Loucy (cell line): ENCODE results near the gene BORCS6.
"Not testable (repeated sequence)": the region's sequence is repeated elsewhere in the genome, so short reads cannot be mapped to it uniquely, and the experiment has no call there.

ENCODE experiments used
- H2AFZ ChIP-seq: fragments of 200-600 bp; sonication (generic); 2 replicates; pipeline ENCODE4 v1.6.0; 2016; ENCODE audit warnings: antibody characterized with exemption, mild to moderate bottlenecking, low read length, moderate library complexity
- H3F3A ChIP-seq: fragments of 200-600 bp; 2 replicates; pipeline ENCODE4 v1.6.0; 2016; ENCODE audit warnings: antibody characterized with exemption, low read depth, mild to moderate bottlenecking
- H3K27me3 ChIP-seq: fragments of 200-600 bp; sonication (generic); 2 replicates; pipeline ENCODE4 v1.6.1; 2014; ENCODE audit warnings: low read length, mild to moderate bottlenecking; ENCODE audit not compliant: insufficient read depth, poor library complexity, severe bottlenecking
- H3K36me3 ChIP-seq: fragments of 200-600 bp; sonication (generic); 2 replicates; pipeline ENCODE4 v1.6.1; 2016; ENCODE audit warnings: low read length; ENCODE audit not compliant: insufficient read depth
- H3K4me1 ChIP-seq: fragments of 200-600 bp; sonication (generic); 2 replicates; pipeline ENCODE4 v1.5.1; 2014; ENCODE audit warnings: low read length, mild to moderate bottlenecking; ENCODE audit not compliant: insufficient read depth, poor library complexity, severe bottlenecking
- H3K4me2 ChIP-seq: fragments of 200-600 bp; sonication (generic); 2 replicates; pipeline ENCODE4 v1.6.0; 2014; ENCODE audit warnings: antibody characterized with exemption, low read length, low read depth, mild to moderate bottlenecking; ENCODE audit not compliant: poor library complexity, severe bottlenecking
- H3K4me3 ChIP-seq: fragments of 200-600 bp; sonication (generic); 2 replicates; pipeline ENCODE4 v1.5.1; 2014; ENCODE audit warnings: low read length, mild to moderate bottlenecking, mixed read lengths; ENCODE audit not compliant: poor library complexity, severe bottlenecking
- H3K79me2 ChIP-seq: fragments of 200-600 bp; sonication (generic); 2 replicates; pipeline ENCODE4 v1.6.1; 2014; ENCODE audit warnings: low read length; ENCODE audit not compliant: insufficient read depth
- H3K9ac ChIP-seq: fragments of 200-600 bp; sonication (generic); 2 replicates; pipeline ENCODE4 v1.6.0; 2014; ENCODE audit warnings: mild to moderate bottlenecking, low read depth, low read length, moderate library complexity; ENCODE audit not compliant: poor library complexity, severe bottlenecking
- H3K9me2 ChIP-seq: fragments of 200-600 bp; sonication (generic); replicated peaks from 2 replicates; pipeline ENCODE4 v1.6.1; 2016; ENCODE audit warnings: low read depth, low read length, mixed read lengths
- H3K9me3 ChIP-seq: fragments of 200-600 bp; sonication (generic); 2 replicates; pipeline ENCODE4 v1.6.1; 2014; ENCODE audit warnings: mild to moderate bottlenecking, antibody characterized with exemption, low read length, low read depth; ENCODE audit not compliant: insufficient read depth
- H4K20me1 ChIP-seq: fragments of 200-600 bp; sonication (generic); 2 replicates; pipeline ENCODE4 v1.6.0; 2014; ENCODE audit warnings: antibody characterized with exemption, low read length, mild to moderate bottlenecking; ENCODE audit not compliant: insufficient read depth, poor library complexity, severe bottlenecking
- CTCF ChIP-seq: fragments of 200-600 bp; sonication (generic); conservative IDR thresholded peaks from 2 replicates; pipeline ENCODE4 v1.5.1; 2014; ENCODE audit warnings: mild to moderate bottlenecking, antibody characterized with exemption, low read length
- EZH2phosphoT487 ChIP-seq: fragments of 200-600 bp; IDR thresholded peaks from 2 replicates; pipeline ENCODE4 v1.6.1; 2018; ENCODE audit warnings: antibody characterized with exemption, mild to moderate bottlenecking, moderate library complexity, borderline replicate concordance

BORCS6 gene

GRCh38 chr17:8175795-8176196 is 14.2 kb downstream of the BORCS6 start:
- Histone ChIP-seq H3K36me3 (no peaks in the 10 kb centered on the region), H4K20me1 (no peaks in the 10 kb centered on the region), H3K9ac (peak overlapping the region; percentile 70), H3K27me3 (no peaks in the 10 kb centered on the region), H2AFZ (peak overlapping the region; percentile 88), H3K4me1 (peaks cover 31% of the 10 kb centered on the region), H3K9me3 (no peaks in the 10 kb centered on the region), H3K4me2 (peak overlapping the region; percentile 90), H3K9me2 (no peaks in the 10 kb centered on the region), H3K4me3 (peak overlapping the region; percentile 76), H3F3A (peaks cover 11% of the 10 kb centered on the region), H3K79me2 (peaks cover 6% of the 10 kb centered on the region; the same call in 1 of the 2 replicates)
- TF ChIP-seq EZH2phosphoT487: no peak
- TF ChIP-seq CTCF: no peak

GRCh38 chr17:8173871-8174322 is 16.1 kb downstream of the BORCS6 start:
- peak overlapping the region; percentile 90 for H2AFZ ChIP-seq
- H3K4me1 ChIP-seq: peaks cover 31% of the 10 kb centered on the region

GRCh38 chr17:8173056-8173870 is 16.7 kb downstream of the BORCS6 start:
- peak overlapping the region; percentile 74 for H3K4me3 ChIP-seq
- H3K4me1 ChIP-seq: peaks cover 31% of the 10 kb centered on the region
- H3K9me2 ChIP-seq: no peaks in the 10 kb centered on the region
- H3K4me2 ChIP-seq: peak overlapping the region; percentile 90
- H3F3A ChIP-seq: peaks cover 11% of the 10 kb centered on the region
- peaks cover 6% of the 10 kb centered on the region; the same call in 1 of the 2 replicates for H3K79me2 ChIP-seq
- no peak for TF ChIP-seq EZH2phosphoT487
- TF ChIP-seq CTCF: no peak
- no peaks in the 10 kb centered on the region for H3K27me3 ChIP-seq
- peak overlapping the region; percentile 70 for H3K9ac ChIP-seq
- H2AFZ ChIP-seq: peak overlapping the region; percentile 90; the same call in 1 of the 2 replicates
- H4K20me1 ChIP-seq: no peaks in the 10 kb centered on the region
- no peaks in the 10 kb centered on the region for H3K9me3 ChIP-seq
- H3K36me3 ChIP-seq: no peaks in the 10 kb centered on the region

More at GRCh38 chr17:8173871-8174322, 16.1 kb downstream of the BORCS6 start:
- no peaks in the 10 kb centered on the region for H3K36me3 ChIP-seq
- peak overlapping the region; percentile 74 for H3K4me3 ChIP-seq
- H3K9ac ChIP-seq: peak overlapping the region; percentile 70
- TF ChIP-seq EZH2phosphoT487: no peak
- no peak for TF ChIP-seq CTCF
- peaks cover 6% of the 10 kb centered on the region; the same call in 1 of the 2 replicates for H3K79me2 ChIP-seq
- H3K4me2 ChIP-seq: peak overlapping the region; percentile 90
- H4K20me1 ChIP-seq: no peaks in the 10 kb centered on the region
- H3K9me2 ChIP-seq: no peaks in the 10 kb centered on the region
- H3K27me3 ChIP-seq: no peaks in the 10 kb centered on the region
- peaks cover 11% of the 10 kb centered on the region for H3F3A ChIP-seq
- H3K9me3 ChIP-seq: no peaks in the 10 kb centered on the region

GRCh38 chr17:8170186-8170585 is 19.8 kb downstream of the BORCS6 start:
- not testable (repeated sequence) for H3K9ac ChIP-seq, H2AFZ ChIP-seq, H3K4me2 ChIP-seq, H3K79me2 ChIP-seq, H3K9me3 ChIP-seq, H3K4me3 ChIP-seq, H3K9me2 ChIP-seq, H3K27me3 ChIP-seq, H4K20me1 ChIP-seq, H3K36me3 ChIP-seq
- Histone ChIP-seq H3K4me1 (peaks cover 15% of the 10 kb centered on the region), H3F3A (peaks cover 11% of the 10 kb centered on the region)
